Measurements from ENCODE around the gene KLHL29. TPM values are rescaled to one million over a fixed set of nuclear protein-coding genes. Genes with fewer than 3 reads are reported as not detected.

KLHL29 gene
- total RNA-seq, 2 experiments from 2014 or later: 0.23 to 0.66 TPM

GRCh38 chr2:23380562-23381065, 4.4 kb upstream of the KLHL29 start:
- peak overlapping the region; percentile 60 for H3K4me3 ChIP-seq (ENCODE audit: low read depth, low read length, poor library complexity, severe bottlenecking)
- ChIA-PET POLR2A (no interaction called here), CTCF (ENCODE audit: unreplicated experiment) (no interaction called here)
- H2AFZ ChIP-seq (ENCODE audit: low read length): peak overlapping the region; percentile 94
- H3K27ac ChIP-seq (ENCODE audit: low read depth, low read length, poor library complexity, severe bottlenecking): peak overlapping the region; percentile 2
- intact Hi-C loops (cut with micrococcal nuclease; ENCODE audit: unreplicated experiment): no loop called here
- H3K4me2 ChIP-seq (ENCODE audit: low read length): peak overlapping the region; percentile 76
- TF ChIP-seq CTCF (conservative IDR thresholded peaks at IDR 0.05; ENCODE audit: low read length) (no peak), EZH2phosphoT487 (IDR thresholded peaks at IDR 0.05; ENCODE audit: borderline replicate concordance, low read depth, low read length) (no peak)
- peak; percentile 48 for DNase-seq (ENCODE audit: low spot score)
- no peaks in the 10 kb centered on the region for H3K9me3 ChIP-seq (ENCODE audit: low read length)
- no TSS peak for BruUV-seq (replicated peaks)
- H3K9me2 ChIP-seq (ENCODE audit: insufficient read depth, low read length): no peaks in the 10 kb centered on the region
- H3K4me1 ChIP-seq (ENCODE audit: insufficient read depth, low read length, poor library complexity, severe bottlenecking): peaks cover 35% of the 10 kb centered on the region
- H4K20me1 ChIP-seq (ENCODE audit: insufficient read depth, low read length): no peaks in the 10 kb centered on the region
- H3K79me2 ChIP-seq (ENCODE audit: insufficient read depth, low read depth, low read length): no peaks in the 10 kb centered on the region
- H3K36me3 ChIP-seq (ENCODE audit: insufficient read depth, low read length): no peaks in the 10 kb centered on the region

- intact Hi-C loops (cut with micrococcal nuclease; ENCODE audit: unreplicated experiment): no loop called here
- H3K4me1 ChIP-seq (ENCODE audit: insufficient read depth, low read length, poor library complexity, severe bottlenecking): peaks cover 38% of the 10 kb centered on the region
- no peaks in the 10 kb centered on the region for H3K79me2 ChIP-seq (ENCODE audit: insufficient read depth, low read depth, low read length)
- H3K9me2 ChIP-seq (ENCODE audit: insufficient read depth, low read length): no peaks in the 10 kb centered on the region
- no peaks in the 10 kb centered on the region for H4K20me1 ChIP-seq (ENCODE audit: insufficient read depth, low read length)
- ChIA-PET CTCF (ENCODE audit: unreplicated experiment) (no interaction called here), POLR2A (no interaction called here)
- no peak for TF ChIP-seq EZH2phosphoT487 (IDR thresholded peaks at IDR 0.05; ENCODE audit: borderline replicate concordance, low read depth, low read length)
- TF ChIP-seq CTCF (conservative IDR thresholded peaks at IDR 0.05; ENCODE audit: low read length): no peak
- H3K9me3 ChIP-seq (ENCODE audit: low read length): no peaks in the 10 kb centered on the region
- H3K36me3 ChIP-seq (ENCODE audit: insufficient read depth, low read length): no peaks in the 10 kb centered on the region
- peak overlapping the region; percentile 76 for H3K4me2 ChIP-seq (ENCODE audit: low read length)
- peak overlapping the region; percentile 2 for H3K27ac ChIP-seq (ENCODE audit: low read depth, low read length, poor library complexity, severe bottlenecking)
- BruUV-seq (replicated peaks): no TSS peak
- H2AFZ ChIP-seq (ENCODE audit: low read length): peak overlapping the region; percentile 94
- peak overlapping the region; percentile 60 for H3K4me3 ChIP-seq (ENCODE audit: low read depth, low read length, poor library complexity, severe bottlenecking)
- DNase-seq (ENCODE audit: low spot score): peak; percentile 19
These were observed 3.9 kb upstream of the KLHL29 start for GRCh38 chr2:23381084-23381483.

- H3K4me2 ChIP-seq (ENCODE audit: low read length): peak overlapping the region; percentile 76
- no TSS peak for BruUV-seq (replicated peaks)
- CTCF ChIA-PET (ENCODE audit: unreplicated experiment): no interaction called here
- intact Hi-C loops (cut with micrococcal nuclease; ENCODE audit: unreplicated experiment): no loop called here
- H2AFZ ChIP-seq (ENCODE audit: low read length): peak overlapping the region; percentile 94; the same call in 1 of the 2 replicates
- H3K9me2 ChIP-seq (ENCODE audit: insufficient read depth, low read length): no peaks in the 10 kb centered on the region
- peaks cover 42% of the 10 kb centered on the region for H3K4me1 ChIP-seq (ENCODE audit: insufficient read depth, low read length, poor library complexity, severe bottlenecking)
- POLR2A ChIA-PET: no interaction called here
- no peak for DNase-seq (ENCODE audit: low spot score)
- H3K27ac ChIP-seq (ENCODE audit: low read depth, low read length, poor library complexity, severe bottlenecking): no peak overlapping the region
- H3K36me3 ChIP-seq (ENCODE audit: insufficient read depth, low read length): no peaks in the 10 kb centered on the region
- H3K4me3 ChIP-seq (ENCODE audit: low read depth, low read length, poor library complexity, severe bottlenecking): no peak overlapping the region
- TF ChIP-seq CTCF (conservative IDR thresholded peaks at IDR 0.05; ENCODE audit: low read length) (no peak), EZH2phosphoT487 (IDR thresholded peaks at IDR 0.05; ENCODE audit: borderline replicate concordance, low read depth, low read length) (no peak)
- H3K9me3 ChIP-seq (ENCODE audit: low read length): no peaks in the 10 kb centered on the region
- no peaks in the 10 kb centered on the region for H4K20me1 ChIP-seq (ENCODE audit: insufficient read depth, low read length)
- H3K79me2 ChIP-seq (ENCODE audit: insufficient read depth, low read depth, low read length): no peaks in the 10 kb centered on the region
These were observed 3.5 kb upstream of the KLHL29 start for GRCh38 chr2:23381485-23381884.

Measured in OCI-LY7 (cell line).